ENCODE data around the gene ISL2.

DNA sequence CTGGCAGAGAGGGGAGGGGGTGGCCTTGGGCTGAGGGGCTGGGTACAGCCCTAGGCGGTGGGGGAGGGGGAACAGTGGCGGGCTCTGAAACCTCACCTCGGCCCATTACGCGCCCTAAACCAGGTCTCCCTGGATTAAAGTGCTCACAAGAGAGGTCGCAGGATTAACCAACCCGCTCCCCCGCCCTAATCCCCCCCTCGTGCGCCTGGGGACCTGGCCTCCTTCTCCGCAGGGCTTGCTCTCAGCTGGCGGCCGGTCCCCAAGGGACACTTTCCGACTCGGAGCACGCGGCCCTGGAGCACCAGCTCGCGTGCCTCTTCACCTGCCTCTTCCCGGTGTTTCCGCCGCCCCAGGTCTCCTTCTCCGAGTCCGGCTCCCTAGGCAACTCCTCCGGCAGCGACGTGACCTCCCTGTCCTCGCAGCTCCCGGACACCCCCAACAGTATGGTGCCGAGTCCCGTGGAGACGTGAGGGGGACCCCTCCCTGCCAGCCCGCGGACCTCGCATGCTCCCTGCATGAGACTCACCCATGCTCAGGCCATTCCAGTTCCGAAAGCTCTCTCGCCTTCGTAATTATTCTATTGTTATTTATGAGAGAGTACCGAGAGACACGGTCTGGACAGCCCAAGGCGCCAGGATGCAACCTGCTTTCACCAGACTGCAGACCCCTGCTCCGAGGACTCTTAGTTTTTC is 4.9 kb downstream of the ISL2 start:
- TF ChIP-seq SUZ12 (IDR thresholded peaks at IDR 0.05; ENCODE audit: extremely low read depth, insufficient read depth, insufficient read length) (peak; percentile 54), YY1 (IDR thresholded peaks at IDR 0.05; ENCODE audit: insufficient read depth, insufficient read length) (no peak)
